Ishikawa (cell line): Measurements from ENCODE around the gene SRRM2.

Experiments
- CEBPB ChIP-seq: IDR thresholded peaks from 2 replicates; pipeline ENCODE4 v1.6.1; 2012
- CREB1 ChIP-seq: IDR thresholded peaks from 2 replicates; pipeline ENCODE4 v1.6.1; 2012; ENCODE audit warnings: low read depth
- EGR1 ChIP-seq: IDR thresholded peaks from 2 replicates; pipeline ENCODE4 v1.6.1; 2012
- EP300 ChIP-seq: IDR thresholded peaks from 2 replicates; pipeline ENCODE4 v1.6.1; 2012; ENCODE audit warnings: borderline replicate concordance
- FOXM1 ChIP-seq: IDR thresholded peaks from 2 replicates; pipeline ENCODE4 v1.6.1; 2012; ENCODE audit warnings: low read depth, borderline replicate concordance
- MAX ChIP-seq: IDR thresholded peaks from 2 replicates; pipeline ENCODE4 v1.6.1; 2012
- NFIC ChIP-seq: IDR thresholded peaks from 2 replicates; pipeline ENCODE4 v1.6.1; 2012
- RAD21 ChIP-seq: IDR thresholded peaks from 2 replicates; pipeline ENCODE4 v1.6.1; 2012; ENCODE audit warnings: low read depth
- REST ChIP-seq: IDR thresholded peaks from 2 replicates; pipeline ENCODE4 v1.6.1; 2012; ENCODE audit warnings: low read depth, mild to moderate bottlenecking
- TAF1 ChIP-seq: IDR thresholded peaks from 2 replicates; pipeline ENCODE4 v1.6.1; 2012; ENCODE audit warnings: low read depth, mild to moderate bottlenecking
- TCF12 ChIP-seq: IDR thresholded peaks from 2 replicates; pipeline ENCODE4 v1.6.1; 2012; ENCODE audit warnings: low read depth
- TEAD4 ChIP-seq: IDR thresholded peaks from 2 replicates; pipeline ENCODE4 v1.6.1; 2012
- USF1 ChIP-seq: IDR thresholded peaks from 2 replicates; pipeline ENCODE4 v1.6.1; 2012
- YY1 ChIP-seq: IDR thresholded peaks from 2 replicates; pipeline ENCODE4 v1.6.1; 2012; ENCODE audit warnings: low read depth
- ZBTB7A ChIP-seq: IDR thresholded peaks from 2 replicates; pipeline ENCODE4 v1.6.1; 2012; ENCODE audit warnings: low read depth

SRRM2 gene

GRCh38 chr16:2768403-2769089 is 16.1 kb downstream of the SRRM2 start:
- TF ChIP-seq ZBTB7A, result no peak
- no peak for TF ChIP-seq CEBPB
- no peak for TF ChIP-seq CREB1
- no peak for TF ChIP-seq TEAD4
- no peak for TF ChIP-seq USF1
- TF ChIP-seq FOXM1, result no peak
- TF ChIP-seq RAD21, result no peak
- TF ChIP-seq NFIC, result no peak
- no peak for TF ChIP-seq EP300
- TF ChIP-seq REST, result no peak
- no peak for TF ChIP-seq MAX
- no peak for TF ChIP-seq TCF12
- no peak for TF ChIP-seq EGR1

- TF ChIP-seq CEBPB (no peak), RAD21 (no peak), MAX (no peak), EP300 (no peak), EGR1 (no peak), YY1 (no peak), REST (no peak)
Observed at GRCh38 chr16:2769100-2769529, 16.7 kb downstream of the SRRM2 start.

- TF ChIP-seq USF1, result no peak
- TF ChIP-seq TEAD4, result no peak
- no peak for TF ChIP-seq FOXM1
- no peak for TF ChIP-seq CREB1
- no peak for TF ChIP-seq EP300
- no peak for TF ChIP-seq CEBPB
Observed at GRCh38 chr16:2769675-2770056, 17.2 kb downstream of the SRRM2 start.

GRCh38 chr16:2770057-2770951 is 17.9 kb downstream of the SRRM2 start:
- TF ChIP-seq NFIC, result no peak
- TF ChIP-seq ZBTB7A, result no peak
- TF ChIP-seq TEAD4, result no peak
- TF ChIP-seq TAF1, result no peak

- TF ChIP-seq TEAD4 (no peak), CEBPB (no peak)
Observed at GRCh38 chr16:2771496-2772402, 19.3 kb downstream of the SRRM2 start.
